Spinal cord (tissue), 10 donors: ENCODE data around the gene EBLN1. TPM values are rescaled to one million over a fixed set of nuclear protein-coding genes. Genes with fewer than 3 reads are reported as not detected.

ENCODE experiments used
- DNase-seq, 6 donors: peaks; one replicate each; pipeline versions ENCODE4 v3.0.0 to v3.0.0-alpha.2; 2013 to 2015; ENCODE audit warnings: low spot score in 6 of 6, low read depth in 4 of 6
- H3K27ac ChIP-seq: one replicate; pipeline ENCODE4 v1.5.1; 2013; ENCODE audit warnings: low read depth, low read length, control low read depth
- H3K27me3 ChIP-seq: one replicate; pipeline ENCODE4 v1.6.1; 2013; ENCODE audit warnings: low read length; ENCODE audit not compliant: control insufficient read depth, insufficient read depth
- H3K36me3 ChIP-seq: one replicate; pipeline ENCODE4 v1.6.1; 2013; ENCODE audit warnings: low read length; ENCODE audit not compliant: control insufficient read depth, insufficient read depth
- H3K4me1 ChIP-seq: one replicate; pipeline ENCODE4 v1.6.1; 2013; ENCODE audit warnings: low read length; ENCODE audit not compliant: control insufficient read depth, insufficient read depth
- H3K4me3 ChIP-seq: one replicate; pipeline ENCODE4 v1.5.1; 2013; ENCODE audit warnings: low read depth, low read length, control low read depth
- H3K9me3 ChIP-seq: one replicate; pipeline ENCODE4 v1.6.1; 2013; ENCODE audit warnings: low read length; ENCODE audit not compliant: control insufficient read depth, insufficient read depth
- WGBS: methylation state at CpG from one replicate; pipeline ENCODE4 v1.1.5; 2013; ENCODE audit warnings: missing lambda C conversion rate; ENCODE audit not compliant: insufficient coverage; 5-methylcytosine and 5-hydroxymethylcytosine counted together
- long read RNA-seq, 4 donors: transcript quantifications; one replicate each; lab custom pipeline, GENCODE V29; 2026
- polyA plus RNA-seq, 2 donors: library from polyadenylated mRNA; unstranded; fragments of 120-200 nt; gene quantifications; one replicate each; pipeline ENCODE4 v1.2.1, GENCODE V29; 2013; ENCODE audit not compliant: insufficient read length in 2 of 2
- total RNA-seq, 2 donors: library from RNA; depleted of rRNA in 1 of 2; stranded (reverse); fragments of 120-200 nt in 1 of 2; fragments of >200 nt in 1 of 2; gene quantifications; one replicate each; pipeline versions ENCODE4 v1.2.3 to v1.2.4, GENCODE V29; 2013 to 2014
- donor health status: healthy.

EBLN1 gene
- not detected for total RNA-seq
- polyA plus RNA-seq, result not detected
- long read RNA-seq, donor 1, result 0 reads
- long read RNA-seq, donor 2, result 0 reads
- long read RNA-seq, donor 3, result 0 reads
- long read RNA-seq, donor 4, result 0 reads

DNA sequence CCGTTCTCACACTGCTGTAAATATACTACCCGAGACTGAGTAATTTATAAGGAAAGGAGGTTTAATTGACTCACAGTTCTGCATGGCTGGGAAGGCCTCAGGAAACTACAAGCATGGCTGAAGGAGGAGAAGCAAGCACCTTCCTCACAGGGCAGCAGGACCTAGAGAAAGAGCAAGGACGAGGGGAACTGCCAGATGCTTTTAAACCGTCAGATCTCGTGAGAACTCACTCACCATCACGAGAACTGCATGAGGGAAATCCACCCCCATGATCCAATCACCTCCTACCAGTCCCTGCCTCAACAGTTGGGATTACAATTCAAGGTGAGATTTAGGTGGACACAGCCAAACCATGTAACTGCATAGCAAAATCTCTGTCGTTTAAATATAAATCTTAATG, at the start of gene EBLN1:
TSS of gene EBLN1 (minus strand) at position 174 of the 400 bp plus-strand sequence. CDS start 8,032 bp downstream, outside the sequence.
- no CpG with 5 or more reads among the region's 7 CpGs for WGBS
- no peaks in the 10 kb centered on the region for H3K27me3 ChIP-seq
- H3K27ac ChIP-seq, result no peak within 1 kb of the TSS

DNA sequence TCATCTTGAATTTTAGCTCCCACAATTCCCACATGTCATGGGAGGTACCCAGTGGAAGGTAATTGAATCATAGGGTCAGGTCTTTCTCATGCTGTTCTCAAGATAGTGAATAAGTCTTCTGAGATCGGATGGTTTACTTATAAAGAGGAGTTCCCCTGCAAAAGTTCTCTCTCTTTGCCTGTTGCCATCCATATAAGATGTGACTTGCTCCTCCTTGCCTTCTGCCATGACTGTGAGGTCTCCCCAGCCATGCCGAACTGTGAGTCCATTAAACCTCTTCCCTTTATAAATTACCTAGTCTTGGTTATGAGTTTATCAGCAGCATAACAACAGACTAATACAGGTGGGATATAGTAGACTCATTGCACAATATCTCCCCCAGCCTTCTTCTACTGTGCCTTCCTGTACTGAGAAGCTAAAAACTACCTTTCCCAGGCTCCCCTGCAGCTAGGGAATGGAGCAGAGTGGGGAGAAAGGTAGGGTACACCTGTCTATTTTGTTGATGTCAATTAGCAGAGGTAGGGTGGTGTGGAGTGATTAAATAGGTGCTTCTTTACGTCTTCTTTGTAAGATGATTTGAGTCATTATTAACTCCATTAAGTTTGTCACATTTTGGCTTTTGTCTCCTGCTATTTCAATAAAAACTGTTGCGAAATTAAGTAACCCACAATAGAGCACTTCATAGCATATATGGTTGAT, 48.2 kb upstream of the EBLN1 start:
- no CpG with 5 or more reads among the region's 4 CpGs for WGBS
- no peak for DNase-seq
- Histone ChIP-seq H3K27ac (no peak overlapping the region), H3K4me1 (no peaks in the 10 kb centered on the region), H3K36me3 (no peaks in the 10 kb centered on the region), H3K27me3 (no peaks in the 10 kb centered on the region), H3K9me3 (no peaks in the 10 kb centered on the region), H3K4me3 (no peak overlapping the region)

More for the DNA sequence above, at the start of gene EBLN1:
- no peak within 1 kb of the TSS for H3K4me3 ChIP-seq
- H3K9me3 ChIP-seq, result peaks cover 2% of the 10 kb centered on the region
- H3K4me1 ChIP-seq, result no peaks in the 10 kb centered on the region
- DNase-seq, result no peak
- no peaks in the 10 kb centered on the region for H3K36me3 ChIP-seq

DNA sequence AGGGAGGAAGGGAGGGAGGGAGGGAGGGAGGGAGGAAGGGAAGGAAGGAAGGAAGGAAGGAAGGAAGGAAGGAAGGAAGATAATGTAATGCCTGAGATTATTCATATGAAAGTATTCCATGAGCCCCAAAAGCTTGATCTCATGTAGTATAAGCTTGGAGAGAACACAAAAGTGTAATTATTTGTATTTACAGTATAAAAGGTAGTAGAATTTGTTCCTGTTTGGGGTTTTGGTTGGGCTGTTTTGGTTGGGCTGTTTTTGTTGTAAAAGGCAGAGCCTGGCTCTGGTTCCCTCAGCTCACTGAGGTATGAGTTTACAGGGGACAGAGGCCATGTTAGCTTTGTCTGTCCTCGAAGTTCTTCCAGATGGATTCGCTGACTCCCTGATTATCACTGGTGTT, 45.3 kb upstream of the EBLN1 start:
- no peaks in the 10 kb centered on the region for H3K9me3 ChIP-seq
- no peak for DNase-seq
- no peaks in the 10 kb centered on the region for H3K36me3 ChIP-seq
- H3K4me1 ChIP-seq, result no peaks in the 10 kb centered on the region
- 100% methylated on average over 2 of the region's 2 CpGs for WGBS
- H3K27ac ChIP-seq, result no peak overlapping the region
- peaks cover 6% of the 10 kb centered on the region for H3K27me3 ChIP-seq
- H3K4me3 ChIP-seq, result no peak overlapping the region

DNA sequence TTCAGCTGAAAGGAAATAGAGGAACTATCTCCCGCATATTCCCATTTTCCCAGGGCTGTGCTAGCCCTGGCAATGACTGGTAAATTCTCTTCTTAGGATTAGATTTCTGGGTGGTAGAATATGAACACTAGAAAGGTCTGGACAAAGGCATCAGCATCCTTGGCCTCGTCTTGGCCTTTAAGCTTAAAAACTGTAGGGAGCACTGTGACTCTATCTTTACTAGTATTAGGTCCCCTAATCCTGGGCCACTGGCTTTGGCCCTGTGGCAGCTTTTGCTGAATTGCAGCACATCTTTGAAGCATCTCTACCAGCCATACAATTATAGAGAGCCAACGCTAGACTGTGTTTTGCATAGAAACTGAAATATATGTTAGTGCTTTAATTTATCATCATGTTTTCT, 41.5 kb upstream of the EBLN1 start:
- no peak overlapping the region for H3K4me3 ChIP-seq
- WGBS, result 33% methylated on average over 1 of the region's 3 CpGs
- H3K27me3 ChIP-seq, result peaks cover 30% of the 10 kb centered on the region
- no peaks in the 10 kb centered on the region for H3K9me3 ChIP-seq
- no peaks in the 10 kb centered on the region for H3K4me1 ChIP-seq
- H3K36me3 ChIP-seq, result no peaks in the 10 kb centered on the region
- peak in 1 of 6 donors; percentile 20 for DNase-seq
- H3K27ac ChIP-seq, result no peak overlapping the region

DNA sequence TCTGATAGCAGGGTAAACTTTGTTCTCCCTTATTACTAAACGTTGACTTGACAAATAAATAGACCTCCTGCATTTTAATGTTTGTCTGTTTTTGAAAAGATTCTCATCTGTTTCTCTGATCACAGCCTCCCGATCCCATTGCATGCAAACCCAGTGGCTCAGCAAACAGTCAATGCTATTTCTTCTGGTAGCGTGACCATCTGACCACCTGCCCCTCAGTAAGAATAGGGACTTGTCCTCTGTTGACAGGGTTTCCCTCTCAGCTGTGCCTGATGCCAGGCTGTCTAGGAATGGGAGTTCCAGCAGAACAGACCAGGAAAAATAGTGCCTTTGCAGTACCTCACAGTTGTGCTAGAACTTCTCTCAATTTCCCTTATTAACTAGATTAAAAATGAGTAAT, 40.7 kb upstream of the EBLN1 start:
- 73% methylated on average over 2 of the region's 3 CpGs for WGBS
- Histone ChIP-seq H3K36me3 (no peaks in the 10 kb centered on the region), H3K27ac (no peak overlapping the region), H3K27me3 (peaks cover 38% of the 10 kb centered on the region), H3K9me3 (no peaks in the 10 kb centered on the region), H3K4me3 (no peak overlapping the region), H3K4me1 (peaks cover 2% of the 10 kb centered on the region)
- peak in 1 of 6 donors; percentile 2 for DNase-seq

DNA sequence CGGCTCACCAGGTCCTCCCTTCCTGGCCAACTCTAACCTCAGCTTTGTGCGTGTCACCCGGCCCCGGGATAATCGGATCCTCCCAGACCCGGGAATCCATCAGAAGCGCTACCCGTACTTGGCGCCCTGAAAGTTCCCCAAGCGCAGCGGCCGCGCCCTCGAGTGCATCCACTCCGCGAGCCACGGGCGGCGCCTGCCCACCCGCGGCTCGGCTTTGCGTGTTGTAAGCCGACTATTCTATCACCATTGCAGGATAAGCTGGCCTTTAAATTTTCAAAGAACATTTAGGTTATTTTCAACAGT, 35.7 kb upstream of the EBLN1 start:
- H3K4me3 ChIP-seq, result peak overlapping the region; percentile 79
- peaks cover 19% of the 10 kb centered on the region for H3K4me1 ChIP-seq
- 15% methylated on average over 24 of the region's 24 CpGs for WGBS
- H3K36me3 ChIP-seq, result no peaks in the 10 kb centered on the region
- H3K27ac ChIP-seq, result no peak overlapping the region
- peak in 2 of 6 donors; percentile 17 to 49 for DNase-seq
- peaks cover 64% of the 10 kb centered on the region for H3K27me3 ChIP-seq
- H3K9me3 ChIP-seq, result no peaks in the 10 kb centered on the region

DNA sequence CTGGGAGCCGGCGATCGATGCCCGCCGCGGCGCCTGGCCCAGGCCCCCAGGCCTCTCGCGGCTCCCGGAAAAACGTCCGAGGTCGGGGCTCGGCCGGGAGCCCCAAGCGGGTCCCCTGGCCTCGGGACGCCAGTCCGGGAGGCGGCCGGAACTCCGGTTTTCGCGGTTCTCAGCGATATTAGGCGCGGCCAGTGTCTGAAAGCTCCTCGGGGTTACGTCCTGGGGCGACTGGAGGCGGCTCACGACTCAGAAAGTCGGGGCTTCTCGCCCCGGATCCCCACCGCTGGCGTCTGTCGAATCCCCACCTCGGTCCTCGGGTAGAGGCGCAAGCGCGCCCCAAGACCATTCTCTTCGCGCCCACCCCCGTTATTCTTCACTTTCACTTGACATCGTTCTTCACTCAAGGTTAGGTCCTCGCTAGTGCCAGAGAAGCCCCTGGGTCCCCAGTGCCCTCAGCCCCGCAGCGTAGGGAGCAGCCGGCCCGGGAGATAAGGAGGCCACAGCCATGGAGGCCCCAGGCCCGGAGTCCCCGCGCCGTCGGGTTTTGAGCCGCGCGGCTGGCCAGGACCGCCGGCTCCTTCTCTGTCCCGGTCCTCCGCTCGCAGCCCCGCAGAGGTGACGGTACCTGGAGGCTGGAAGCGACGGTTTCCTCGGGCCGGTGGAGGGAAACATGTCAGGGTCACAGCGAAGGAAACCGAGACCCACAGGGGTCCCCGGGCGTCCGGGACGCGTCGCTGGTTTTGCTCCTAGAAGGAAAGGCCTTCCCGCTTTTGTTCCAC, 35.2 kb upstream of the EBLN1 start:
- 2% methylated on average over 80 of the region's 80 CpGs for WGBS
- Histone ChIP-seq H3K4me1 (peaks cover 19% of the 10 kb centered on the region), H3K9me3 (no peaks in the 10 kb centered on the region), H3K4me3 (peak overlapping the region; percentile 79), H3K27me3 (peaks cover 59% of the 10 kb centered on the region), H3K36me3 (no peaks in the 10 kb centered on the region), H3K27ac (peak overlapping the region; percentile 67)
- peak in 2 of 6 donors; percentile 34 to 69 for DNase-seq

DNA sequence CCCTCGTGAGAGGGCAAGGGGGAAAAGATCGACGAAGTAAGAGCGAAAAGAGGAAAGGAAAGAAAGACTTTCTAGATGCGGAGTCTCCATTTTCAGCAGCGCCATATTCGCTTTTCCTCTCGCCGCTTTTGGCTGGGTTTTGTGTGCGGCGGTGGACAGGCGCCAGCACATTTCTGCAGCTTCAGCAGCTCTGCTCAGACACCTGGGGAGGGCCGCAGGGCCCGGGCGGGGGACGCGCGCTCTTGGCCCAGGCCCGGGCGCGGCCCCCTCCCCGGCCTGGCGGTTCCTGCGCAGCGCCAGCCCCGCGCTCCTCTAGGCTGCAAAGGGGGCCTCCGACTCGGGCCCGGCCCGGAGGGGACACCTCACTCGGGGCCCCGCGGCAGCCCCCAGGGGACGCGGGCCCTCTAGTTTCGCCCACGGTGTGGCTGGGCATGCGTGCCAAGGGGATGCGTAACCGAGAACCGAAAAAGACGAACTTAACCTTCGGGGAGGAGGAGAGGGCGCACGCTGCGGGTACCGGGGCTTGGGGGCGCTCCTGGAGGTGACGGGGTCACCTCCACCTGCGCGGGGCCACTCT, 34.5 kb upstream of the EBLN1 start:
- Histone ChIP-seq H3K27me3 (peaks cover 55% of the 10 kb centered on the region), H3K27ac (peak overlapping the region; percentile 89), H3K36me3 (no peaks in the 10 kb centered on the region), H3K4me1 (peaks cover 19% of the 10 kb centered on the region), H3K4me3 (peak overlapping the region; percentile 79), H3K9me3 (no peaks in the 10 kb centered on the region)
- WGBS, result under 1% methylated on average over 52 of the region's 52 CpGs
- peak in 3 of 6 donors; percentile 72 to 90 (median 83) for DNase-seq

DNA sequence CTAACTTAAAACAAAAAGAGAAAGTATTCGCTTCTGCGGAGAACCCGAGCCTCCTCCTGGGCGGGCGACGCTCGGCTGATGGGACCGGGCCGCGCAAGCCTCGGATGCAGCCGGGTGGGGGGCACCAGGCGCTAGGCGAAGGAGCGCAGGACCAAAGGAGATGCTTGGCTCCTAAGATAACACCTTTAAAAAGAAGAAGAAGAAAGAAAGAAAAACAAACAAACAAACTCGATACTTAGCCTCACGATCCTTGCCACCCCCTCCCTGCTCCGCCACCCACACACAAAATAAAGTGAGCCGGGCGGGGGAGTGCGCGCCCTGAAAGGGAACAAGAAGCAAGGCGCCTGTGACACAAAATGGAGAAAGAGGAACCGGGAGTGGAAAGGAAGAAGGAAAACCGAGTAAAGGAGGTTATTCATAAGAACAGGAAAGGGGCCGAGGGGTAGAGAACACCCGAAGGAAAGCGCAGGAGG, 34.0 kb upstream of the EBLN1 start:
- H3K9me3 ChIP-seq, result no peaks in the 10 kb centered on the region
- H3K36me3 ChIP-seq, result no peaks in the 10 kb centered on the region
- 0% methylated on average over 12 of the region's 28 CpGs for WGBS
- peak in 4 of 6 donors; percentile 61 to 90 (median 80) for DNase-seq
- H3K4me1 ChIP-seq, result peaks cover 19% of the 10 kb centered on the region
- peak overlapping the region; percentile 89 for H3K27ac ChIP-seq
- H3K27me3 ChIP-seq, result peaks cover 49% of the 10 kb centered on the region
- peak overlapping the region; percentile 79 for H3K4me3 ChIP-seq
